Cardiac muscle cell (in vitro differentiated cells and primary cell): ENCODE measurements around the gene SLX4IP. TPM values are rescaled to one million over a fixed set of nuclear protein-coding genes. Genes with fewer than 3 reads are reported as not detected.

ENCODE experiments used
- DNase-seq, 2 donors: peaks; one replicate each; pipeline versions ENCODE4 v3.0.0 to v3.0.0-alpha.2; 2010 to 2017; ENCODE audit warnings: low read depth in 1 of 2, low spot score in 1 of 2
- H3K27ac ChIP-seq: fragments of 200-600 bp; sonication (generic); 2 replicates; pipeline ENCODE4 v1.5.1; 2016
- H3K27me3 ChIP-seq: fragments of 200-600 bp; sonication (generic); 2 replicates; pipeline ENCODE4 v1.6.0; 2016; ENCODE audit warnings: control low read depth
- H3K36me3 ChIP-seq: fragments of 200-600 bp; sonication (generic); 2 replicates; pipeline ENCODE4 v1.5.1; 2016; ENCODE audit warnings: control low read depth
- H3K4me1 ChIP-seq: fragments of 200-600 bp; sonication (generic); 2 replicates; pipeline ENCODE4 v1.8.1; 2017; ENCODE audit warnings: low read depth, mild to moderate bottlenecking, mixed run types
- H3K4me3 ChIP-seq: fragments of 200-600 bp; sonication (generic); 2 replicates; pipeline ENCODE4 v1.5.1; 2016; ENCODE audit warnings: mild to moderate bottlenecking
- H3K9me3 ChIP-seq: fragments of 200-600 bp; sonication (generic); 2 replicates; pipeline ENCODE4 v1.5.1; 2017; ENCODE audit warnings: low read depth, mild to moderate bottlenecking, control low read depth
- polyA plus RNA-seq: library from polyadenylated mRNA; unstranded; fragments of >200 nt; fragmentation: Nextera tagmentation; extraction: Ambion mirVana; gene quantifications from 2 replicates; pipeline ENCODE4 v1.2.1, GENCODE V29; 2016
- total RNA-seq: library from RNA; depleted of rRNA; stranded (reverse); fragments of >200 nt; gene quantifications from 2 replicates; pipeline ENCODE4 v1.2.3, GENCODE V29; 2016
- TF ChIP-seq, protein P1 (sequence below): IDR thresholded peaks from 2 replicates; pipeline ENCODE4 v1.5.1; 2012; ENCODE audit warnings: low read depth, mild to moderate bottlenecking, low read length

The SLX4IP gene
- total and polyA plus RNA-seq, 2 experiments from 2014 or later: 2.5 to 4.1 TPM

DNA sequence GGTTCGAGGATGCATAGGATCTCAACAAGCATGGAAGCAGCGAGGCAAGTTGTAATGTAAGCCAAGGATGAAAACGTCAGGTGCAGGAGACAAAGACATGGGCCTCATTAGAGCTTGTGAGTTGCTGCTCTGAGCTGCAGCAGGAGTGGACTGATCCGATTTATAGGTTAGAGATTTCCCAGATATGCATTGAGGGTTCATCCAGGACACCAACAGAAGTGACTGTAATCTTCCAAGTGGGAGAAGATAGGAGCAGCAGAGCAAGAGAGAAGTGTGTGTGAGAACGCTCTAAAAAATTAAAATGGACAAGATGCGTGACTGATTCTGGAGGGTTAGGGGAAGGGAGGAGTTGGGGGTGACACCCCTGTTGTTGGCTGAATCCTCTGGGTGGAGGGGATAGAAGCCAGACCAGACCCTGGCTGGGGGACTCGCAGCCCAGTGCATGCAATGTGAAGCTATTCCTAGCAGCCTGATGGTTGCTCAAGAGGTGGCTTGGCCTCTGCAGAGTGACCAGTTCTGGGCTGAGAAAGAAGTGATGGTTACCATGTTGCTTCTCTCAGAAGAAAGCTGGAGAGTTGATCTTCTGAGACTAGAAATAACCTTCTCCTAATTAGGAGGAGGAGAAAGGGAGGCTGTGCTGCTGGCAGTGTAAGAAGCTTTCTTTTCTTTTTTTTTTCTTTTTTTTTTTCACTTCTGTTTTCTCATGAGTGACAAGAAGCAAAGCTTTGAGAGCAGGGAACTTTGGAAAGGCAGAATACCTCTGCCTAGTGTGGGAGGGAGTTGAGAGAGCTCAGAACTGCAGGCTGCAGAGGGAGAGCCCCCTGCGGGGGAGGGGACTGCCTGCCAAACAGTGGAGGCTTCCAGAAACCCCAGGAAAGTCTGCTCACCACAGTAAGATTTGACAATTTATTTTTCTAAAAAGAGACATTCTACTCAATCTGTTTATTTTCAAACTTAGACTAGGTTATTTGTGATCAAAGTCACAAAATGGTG lies 116.9 kb downstream of the SLX4IP start:
- Histone ChIP-seq H3K36me3 (no peaks in the 10 kb centered on the region), H3K27ac (no peak overlapping the region), H3K4me3 (no peak overlapping the region), H3K9me3 (no peaks in the 10 kb centered on the region), H3K4me1 (peaks cover 16% of the 10 kb centered on the region), H3K27me3 (no peaks in the 10 kb centered on the region)
- TF ChIP-seq, protein P1, sequence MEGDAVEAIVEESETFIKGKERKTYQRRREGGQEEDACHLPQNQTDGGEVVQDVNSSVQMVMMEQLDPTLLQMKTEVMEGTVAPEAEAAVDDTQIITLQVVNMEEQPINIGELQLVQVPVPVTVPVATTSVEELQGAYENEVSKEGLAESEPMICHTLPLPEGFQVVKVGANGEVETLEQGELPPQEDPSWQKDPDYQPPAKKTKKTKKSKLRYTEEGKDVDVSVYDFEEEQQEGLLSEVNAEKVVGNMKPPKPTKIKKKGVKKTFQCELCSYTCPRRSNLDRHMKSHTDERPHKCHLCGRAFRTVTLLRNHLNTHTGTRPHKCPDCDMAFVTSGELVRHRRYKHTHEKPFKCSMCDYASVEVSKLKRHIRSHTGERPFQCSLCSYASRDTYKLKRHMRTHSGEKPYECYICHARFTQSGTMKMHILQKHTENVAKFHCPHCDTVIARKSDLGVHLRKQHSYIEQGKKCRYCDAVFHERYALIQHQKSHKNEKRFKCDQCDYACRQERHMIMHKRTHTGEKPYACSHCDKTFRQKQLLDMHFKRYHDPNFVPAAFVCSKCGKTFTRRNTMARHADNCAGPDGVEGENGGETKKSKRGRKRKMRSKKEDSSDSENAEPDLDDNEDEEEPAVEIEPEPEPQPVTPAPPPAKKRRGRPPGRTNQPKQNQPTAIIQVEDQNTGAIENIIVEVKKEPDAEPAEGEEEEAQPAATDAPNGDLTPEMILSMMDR: no peak
- peak; percentile 15 to 35 for DNase-seq

DNA sequence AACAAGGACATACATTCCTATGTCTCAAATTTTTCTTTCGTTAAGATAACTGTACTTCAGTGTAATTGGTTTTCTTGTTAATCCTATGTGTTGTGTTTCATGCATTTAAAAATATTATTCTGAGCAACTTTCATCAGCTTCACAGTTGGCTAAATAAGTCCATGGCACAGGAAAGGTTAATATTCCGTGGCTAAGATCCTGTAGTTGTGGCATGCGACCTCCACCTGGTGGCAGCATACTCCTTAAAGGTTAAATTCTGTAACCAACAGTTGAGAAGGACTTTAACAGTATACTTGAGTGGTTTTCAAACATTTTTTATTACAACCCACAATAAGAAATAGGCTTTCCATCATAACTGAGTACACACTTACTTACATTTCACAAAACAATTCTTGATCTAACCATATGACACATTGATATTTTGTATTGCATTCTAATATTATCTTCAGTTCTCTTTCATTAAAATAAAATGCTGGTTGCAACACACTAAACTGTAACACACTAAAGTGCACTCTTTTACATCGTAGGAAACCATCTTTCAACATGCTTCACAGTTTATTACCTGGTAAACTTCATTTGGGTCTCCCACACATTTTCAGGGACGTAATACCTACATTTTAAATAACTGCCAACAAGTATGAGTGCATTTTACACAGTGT lies 118.3 kb downstream of the SLX4IP start:
- TF ChIP-seq, protein P1: peak; percentile 79
- Histone ChIP-seq H3K9me3 (no peaks in the 10 kb centered on the region), H3K27ac (no peak overlapping the region), H3K27me3 (no peaks in the 10 kb centered on the region), H3K4me1 (peaks cover 18% of the 10 kb centered on the region), H3K4me3 (no peak overlapping the region), H3K36me3 (no peaks in the 10 kb centered on the region)
- peak; percentile 73 to 84 for DNase-seq

DNA sequence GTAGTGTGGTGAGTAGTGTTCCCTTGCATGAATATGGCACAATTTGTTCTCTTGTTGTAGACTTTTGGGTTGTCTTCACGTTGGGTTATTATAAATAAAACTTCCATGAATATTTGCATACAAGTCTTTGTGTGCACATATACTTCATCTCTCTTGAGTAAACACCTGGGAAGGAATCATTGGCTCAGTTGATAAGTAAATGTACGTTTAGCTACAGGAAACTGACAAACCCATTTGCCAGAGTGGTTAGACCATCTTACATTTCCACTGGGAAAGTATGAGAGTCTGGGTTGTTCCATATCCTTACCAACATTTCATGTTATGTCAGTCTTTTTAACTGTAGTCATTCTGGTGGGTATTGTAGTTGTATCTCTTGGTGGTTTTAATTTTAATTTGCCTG lies 119.2 kb downstream of the SLX4IP start:
- TF ChIP-seq, protein P1: no peak

DNA sequence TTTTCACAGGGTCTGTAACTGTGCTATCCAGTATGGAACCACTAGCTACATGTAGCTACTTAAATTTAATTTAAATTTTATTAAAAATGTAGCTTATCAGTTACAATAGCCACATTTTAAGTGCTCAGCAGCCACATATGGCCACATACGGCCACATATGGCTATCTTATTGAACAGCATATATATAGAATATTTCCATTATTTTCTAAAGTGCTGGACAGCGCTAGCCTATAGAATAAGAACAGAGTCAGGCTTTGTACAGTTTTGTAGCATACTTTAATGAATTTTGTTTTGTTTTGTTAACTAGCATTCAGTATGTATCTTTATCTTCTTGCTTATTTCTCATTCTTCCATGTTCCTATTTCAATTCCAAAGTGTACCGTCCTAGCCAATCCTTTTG lies 120.3 kb downstream of the SLX4IP start:
- no peak overlapping the region for H3K27ac ChIP-seq
- no peaks in the 10 kb centered on the region for H3K36me3 ChIP-seq
- TF ChIP-seq, protein P1: no peak
- no peak for DNase-seq
- no peaks in the 10 kb centered on the region for H3K27me3 ChIP-seq
- peaks cover 32% of the 10 kb centered on the region for H3K4me1 ChIP-seq
- no peaks in the 10 kb centered on the region for H3K9me3 ChIP-seq
- no peak overlapping the region for H3K4me3 ChIP-seq

More for the DNA sequence above, 119.2 kb downstream of the SLX4IP start:
- no peaks in the 10 kb centered on the region for H3K9me3 ChIP-seq
- no peaks in the 10 kb centered on the region for H3K27me3 ChIP-seq
- no peak for DNase-seq
- H3K27ac ChIP-seq: no peak overlapping the region
- no peak overlapping the region for H3K4me3 ChIP-seq
- no peaks in the 10 kb centered on the region for H3K36me3 ChIP-seq
- peaks cover 26% of the 10 kb centered on the region for H3K4me1 ChIP-seq

DNA sequence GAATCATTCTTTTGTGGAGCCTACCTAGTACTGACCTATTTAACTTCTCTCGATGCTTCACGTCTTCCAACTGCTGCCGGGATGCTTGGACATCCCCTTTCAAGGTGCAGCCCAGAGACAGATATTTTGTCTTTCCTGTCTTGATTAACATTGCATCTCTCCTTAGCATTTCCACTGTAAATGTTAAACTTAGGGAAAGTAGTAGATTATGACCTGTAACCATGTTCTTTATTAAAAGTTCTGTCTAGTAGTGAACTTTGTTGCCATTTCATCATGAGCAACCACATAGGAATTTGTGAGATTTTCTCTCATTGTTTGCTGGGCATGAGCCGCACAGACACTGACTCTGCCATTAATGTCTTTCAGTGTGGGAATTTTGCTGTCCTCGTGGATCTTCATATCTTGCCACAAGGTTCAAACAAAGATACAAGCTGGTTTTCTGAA lies 120.8 kb downstream of the SLX4IP start:
- DNase-seq: peak in 1 of 2 donors; percentile 63
- TF ChIP-seq, protein P1: no peak
- Histone ChIP-seq H3K4me1 (peaks cover 32% of the 10 kb centered on the region), H3K36me3 (no peaks in the 10 kb centered on the region), H3K27ac (no peak overlapping the region), H3K9me3 (no peaks in the 10 kb centered on the region), H3K27me3 (no peaks in the 10 kb centered on the region), H3K4me3 (no peak overlapping the region)
